H1 (cell line): ENCODE measurements around the gene ACTC1. TPM values are rescaled to one million over a fixed set of nuclear protein-coding genes. Genes with fewer than 3 reads are reported as not detected.

ENCODE experiments used
- CTCF ChIA-PET: fragments of 300-600 bp; sonication (Branson Sonifier 250); formaldehyde crosslinking; loops from one replicate; lab custom pipeline; 2021; ENCODE audit not compliant: partially characterized antibody; lab: Charles Lee
- POLR2A ChIA-PET: fragments of 300-600 bp; sonication (Branson Sonifier 250); formaldehyde crosslinking; loops from one replicate; lab custom pipeline; 2021; ENCODE audit warnings: inconsistent platforms; ENCODE audit not compliant: partially characterized antibody; lab: Charles Lee
- DNase-seq, 2 experiments: peaks; one replicate each; pipeline versions ENCODE4 v3.0.0 to v3.0.0-alpha.2; 2010 to 2022; ENCODE audit warnings: low spot score in 2 of 2, low read depth in 1 of 2, mixed read lengths in 1 of 2
- FAIRE-seq: peaks from 2 replicates; lab custom pipeline; 2011; peaks lifted over from hg19 to GRCh38; lab: Jason Lieb, UNC
- H2AFZ ChIP-seq: 2 replicates; pipeline ENCODE4 v1.8.1; 2012; ENCODE audit warnings: low read length, inconsistent platforms
- H2AK5ac ChIP-seq: 2 replicates; pipeline ENCODE4 v1.6.1; 2013; ENCODE audit warnings: low read depth, low read length
- H2BK120ac ChIP-seq: replicated peaks from 2 replicates; pipeline ENCODE3; 2013; ENCODE audit warnings: low read depth, low read length, inconsistent platforms
- H2BK12ac ChIP-seq: 2 replicates; pipeline ENCODE4 v1.6.1; 2013; ENCODE audit warnings: low read depth, low read length
- H2BK15ac ChIP-seq: 2 replicates; pipeline ENCODE4 v1.6.1; 2013; ENCODE audit warnings: low read length
- H2BK20ac ChIP-seq: 2 replicates; pipeline ENCODE4 v1.6.1; 2013; ENCODE audit warnings: low read length
- H2BK5ac ChIP-seq: 2 replicates; pipeline ENCODE4 v1.6.1; 2013; ENCODE audit warnings: low read depth, low read length
- H3K14ac ChIP-seq: 2 replicates; pipeline ENCODE4 v1.6.1; 2013; ENCODE audit warnings: inconsistent platforms; ENCODE audit not compliant: insufficient read length
- H3K18ac ChIP-seq: 2 replicates; pipeline ENCODE4 v1.6.1; 2013; ENCODE audit warnings: low read length; ENCODE audit errors: extremely low read depth
- H3K23ac ChIP-seq: 2 replicates; pipeline ENCODE4 v1.6.1; 2013; ENCODE audit warnings: inconsistent platforms; ENCODE audit not compliant: insufficient read length
- H3K23me2 ChIP-seq: 2 replicates; pipeline ENCODE4 v1.6.1; 2013; ENCODE audit warnings: low read depth, low read length
- H3K27ac ChIP-seq: 2 replicates; pipeline ENCODE4 v1.6.1; 2011; ENCODE audit warnings: low read depth, low read length, inconsistent platforms
- H3K27me3 ChIP-seq, 4 experiments: replicated peaks in 1 of 4; 1 replicate in 1 of 4; 2 replicates in 3 of 4; pipeline versions ENCODE4 v1.6.1 to v1.8.1; 2011 to 2013; ENCODE audit warnings: low read length in 3 of 4, mild to moderate bottlenecking in 3 of 4, inconsistent platforms in 2 of 4, mixed read lengths in 2 of 4, moderate library complexity in 1 of 4; ENCODE audit not compliant: control insufficient read depth in 3 of 4, insufficient read depth in 3 of 4; ENCODE audit errors: extremely low read depth in 1 of 4
- H3K36me3 ChIP-seq, 4 experiments: 2 replicates each; pipeline versions ENCODE4 v1.6.1 to v1.8.1; 2011 to 2013; ENCODE audit warnings: mild to moderate bottlenecking in 4 of 4, low read length in 3 of 4, moderate library complexity in 2 of 4, control low read depth in 1 of 4, inconsistent platforms in 1 of 4; ENCODE audit not compliant: insufficient read depth in 4 of 4, control insufficient read depth in 2 of 4
- H3K4ac ChIP-seq: replicated peaks from 2 replicates; pipeline ENCODE3; 2013; ENCODE audit warnings: low read length, low read depth, mixed read lengths, inconsistent platforms; ENCODE audit not compliant: insufficient read length
- H3K4me1 ChIP-seq, 4 experiments: replicated peaks in 1 of 4; 1 replicate in 1 of 4; 2 replicates in 3 of 4; pipeline versions ENCODE4 v1.6.1 to v1.8.1; 2011 to 2013; ENCODE audit warnings: low read length in 3 of 4, inconsistent platforms in 2 of 4, mixed read lengths in 1 of 4; ENCODE audit not compliant: insufficient read depth in 4 of 4, control insufficient read depth in 3 of 4
- H3K4me2 ChIP-seq, 2 experiments: 2 replicates each; pipeline versions ENCODE4 v1.6.1 to v1.8.1; 2011 to 2013; ENCODE audit warnings: low read depth in 2 of 2, low read length in 2 of 2, control low read depth in 1 of 2, inconsistent platforms in 1 of 2, mild to moderate bottlenecking in 1 of 2; ENCODE audit not compliant: insufficient read depth in 1 of 2
- H3K4me3 ChIP-seq, 4 experiments: fragments of 200-600, 300-600 bp in 1 of 4; sonication (generic), shearing (Covaris generic), sonication (Bioruptor Twin) in 1 of 4; 2 replicates each; pipeline versions ENCODE4 v1.5.1 to v1.8.1; 2011 to 2016; ENCODE audit warnings: low read length in 4 of 4, low read depth in 3 of 4, control low read depth in 2 of 4, inconsistent platforms in 2 of 4, mild to moderate bottlenecking in 2 of 4, mixed read lengths in 1 of 4, moderate library complexity in 1 of 4; ENCODE audit not compliant: insufficient read depth in 2 of 4; ENCODE audit errors: extremely low read depth in 1 of 4
- H3K56ac ChIP-seq: replicated peaks from 2 replicates; pipeline ENCODE3; 2013; ENCODE audit warnings: low read depth, mild to moderate bottlenecking, mixed read lengths, low read length, inconsistent platforms; ENCODE audit not compliant: insufficient read length
- H3K79me1 ChIP-seq: 2 replicates; pipeline ENCODE4 v1.6.1; 2013; ENCODE audit warnings: low read depth, low read length, control low read depth
- H3K79me2 ChIP-seq, 2 experiments: 2 replicates each; pipeline versions ENCODE4 v1.6.1 to v1.8.1; 2012 to 2013; ENCODE audit warnings: low read length in 2 of 2, mild to moderate bottlenecking in 2 of 2, inconsistent platforms in 1 of 2; ENCODE audit not compliant: insufficient read depth in 2 of 2, control insufficient read depth in 1 of 2
- H3K9ac ChIP-seq, 4 experiments: replicated peaks in 1 of 4; 1 replicate in 1 of 4; 2 replicates in 3 of 4; pipeline versions ENCODE4 v1.6.1 to v1.8.1; 2011 to 2013; ENCODE audit warnings: low read depth in 3 of 4, low read length in 3 of 4, control low read depth in 2 of 4, mild to moderate bottlenecking in 2 of 4, moderate library complexity in 2 of 4, inconsistent platforms in 1 of 4; ENCODE audit errors: extremely low read depth in 1 of 4
- H3K9me3 ChIP-seq, 2 experiments: 2 replicates each; pipeline versions ENCODE4 v1.6.1 to v1.8.1; 2012 to 2013; ENCODE audit warnings: mild to moderate bottlenecking in 2 of 2, moderate library complexity in 2 of 2, control low read depth in 1 of 2, inconsistent platforms in 1 of 2, low read depth in 1 of 2, low read length in 1 of 2, mixed read lengths in 1 of 2; ENCODE audit not compliant: insufficient read depth in 2 of 2
- H4K20me1 ChIP-seq, 2 experiments: replicated peaks in 1 of 2; 2 replicates each; pipeline versions ENCODE3 to v1.8.1; 2011 to 2013; ENCODE audit warnings: inconsistent platforms in 2 of 2, low read length in 2 of 2, mild to moderate bottlenecking in 1 of 2; ENCODE audit not compliant: insufficient read depth in 2 of 2, control insufficient read depth in 1 of 2
- H4K5ac ChIP-seq: 2 replicates; pipeline ENCODE4 v1.6.1; 2013; ENCODE audit warnings: low read length, low read depth, mixed read lengths, inconsistent platforms; ENCODE audit not compliant: insufficient read length
- H4K8ac ChIP-seq: 2 replicates; pipeline ENCODE4 v1.8.0; 2013; ENCODE audit warnings: mild to moderate bottlenecking, moderate library complexity, low read length, inconsistent platforms; ENCODE audit not compliant: insufficient read depth; ENCODE audit errors: extremely low read depth
- H4K91ac ChIP-seq: replicated peaks from 2 replicates; pipeline ENCODE3; 2013; ENCODE audit warnings: low read length, mixed read lengths, inconsistent platforms; ENCODE audit not compliant: insufficient read length
- KDM1A ChIP-seq: fragments of 200-600, 300-600 bp; sonication (generic); IDR thresholded peaks from 2 replicates; pipeline ENCODE4 v1.7.1; 2016; ENCODE audit warnings: mild to moderate bottlenecking, low read length, borderline replicate concordance
- SIN3A ChIP-seq, 2 experiments: IDR thresholded peaks in 1 of 2; conservative IDR thresholded peaks in 1 of 2; 2 replicates each; pipeline ENCODE4 v1.6.1; 2011 to 2012; ENCODE audit warnings: low read length in 2 of 2, improper control_type of control experiment in 1 of 2, low read depth in 1 of 2, mild to moderate bottlenecking in 1 of 2
- WGBS, 2 experiments: shearing (Covaris generic) in 1 of 2; methylation state at CpG; one replicate each; pipeline versions ENCODE4 v1.1.6 to v1.1.7; 2013 to 2015; ENCODE audit warnings: low lambda C conversion rate in 2 of 2, mixed read lengths in 2 of 2, inconsistent platforms in 1 of 2, low coverage in 1 of 2, missing lambda C conversion rate in 1 of 2; ENCODE audit not compliant: insufficient replicate concordance in 2 of 2, insufficient coverage in 1 of 2, insufficient read length in 1 of 2; ENCODE audit errors: extremely low coverage in 1 of 2, missing lambda C conversion rate in 1 of 2; 5-methylcytosine and 5-hydroxymethylcytosine counted together
- polyA plus RNA-seq, 7 experiments: library from polyadenylated mRNA; depleted of rRNA in 3 of 7; stranded (reverse) in 5 of 7; unstranded in 2 of 7; fragments of >200 nt in 5 of 7; fragments of 200-250 nt in 2 of 7; gene quantifications; 1 replicate in 5 of 7; 2 replicates in 1 of 7; 4 replicates in 1 of 7; pipeline versions ENCODE4 v1.2.1 to v1.2.3, GENCODE V29; 2011 to 2013; ENCODE audit warnings: missing spikeins in 2 of 7, mixed read lengths in 2 of 7
- total RNA-seq: library from RNA; stranded (reverse); fragmentation: NEBNext Ultra II Directional; extraction: Animal tissue kit (Norgen Biotek cat#: 25700); gene quantifications from 2 replicates; pipeline ENCODE4 v1.2.1, GENCODE V29; 2021

ACTC1 gene
- total and polyA plus RNA-seq, 2 of the 8 experiments (the other 6 are each of a cell fraction or from before 2014, with no cell fraction given) = 37.6 to 90.0 TPM

- DNase-seq = peak in 1 of 2 experiments; percentile 55
- no peak overlapping the region for H3K4me3 ChIP-seq
- H4K5ac ChIP-seq = no peak overlapping the region
- H3K79me1 ChIP-seq = no peaks in the 10 kb centered on the region
- peak overlapping the region; percentile 19; the same call in 1 of the 2 replicates for H2BK12ac ChIP-seq
- peaks cover 4 to 14% (median 8%) of the 10 kb centered on the region in 4 experiments; a peak in 6 of 7 replicates for H3K4me1 ChIP-seq
- no peak overlapping the region for H3K56ac ChIP-seq
- no peak overlapping the region for H2AK5ac ChIP-seq
- H3K23me2 ChIP-seq = peaks cover 2% of the 10 kb centered on the region; the same call in 1 of the 2 replicates
- no peaks in the 10 kb centered on the region for H3K36me3 ChIP-seq
- H3K4me2 ChIP-seq = no peak overlapping the region; a peak in 1 of 4 replicates
- peak overlapping the region; percentile 89; the same call in 1 of the 2 replicates for H4K8ac ChIP-seq
- no peak overlapping the region for H2BK15ac ChIP-seq
- no peak overlapping the region for H3K27ac ChIP-seq
- POLR2A ChIA-PET = no interaction called here
- peak overlapping the region; percentile 18 for H4K91ac ChIP-seq
- H2BK20ac ChIP-seq = no peak overlapping the region
- 86% methylated on average over 16 of the region's 16 CpGs; no CpG with 5 or more reads in 1 of the 2 experiments for WGBS, 2 experiments
- CTCF ChIA-PET = interaction anchor here (0.7 to 1.1 kb wide), 2 partner anchors 90 to 91 kb away, joined by 3 read pairs; no protein-coding TSS in a partner anchor
- TF ChIP-seq KDM1A = peak; percentile 50; the same call in 1 of the 2 replicates
- TF ChIP-seq SIN3A (conservative IDR thresholded peaks at IDR 0.05 in 1 of 2, IDR thresholded peaks at IDR 0.05 in 1 of 2; ENCODE audit: low read depth in 1 of 2, low read length in 2 of 2) = no peak
- TF ChIP-seq, all 59 proteins: peak for 1
- no peak for FAIRE-seq
- no peak overlapping the region for H3K4ac ChIP-seq
- no peak overlapping the region for H2BK5ac ChIP-seq
- H3K9me3 ChIP-seq = no peaks in the 10 kb centered on the region
- no peaks in the 10 kb centered on the region for H3K79me2 ChIP-seq
- no peak overlapping the region; the same call in 1 of the 2 replicates for H3K18ac ChIP-seq
- H2BK120ac ChIP-seq = no peak overlapping the region
- H3K23ac ChIP-seq = no peak overlapping the region
- no peak overlapping the region for H3K14ac ChIP-seq
- no peaks in the 10 kb centered on the region for H4K20me1 ChIP-seq
- peak overlapping the region; percentile 51; the same call in 1 of the 2 replicates for H2AFZ ChIP-seq
- peaks cover 2 to 22% (median 13%) of the 10 kb centered on the region in 4 experiments; a peak in 6 of 7 replicates for H3K27me3 ChIP-seq
- H3K9ac ChIP-seq = no peak overlapping the region
Observed at GRCh38 chr15:34799149-34800101, 4.1 kb upstream of the ACTC1 start.
